Occipital lobe (tissue), 2 donors: ENCODE results near the gene RANBP3L. TPM values are rescaled to one million over a fixed set of nuclear protein-coding genes. Genes with fewer than 3 reads are reported as not detected.

Experiments used
- DNase-seq: peaks from one replicate; lab custom pipeline; 2025; lab: John Stamatoyannopoulos, UW
- total RNA-seq: library from RNA; depleted of rRNA; stranded (reverse); fragments of >200 nt; gene quantifications from one replicate; pipeline ENCODE4 v1.2.3, GENCODE V29; 2014

Gene RANBP3L
- total RNA-seq, 1 donor from 2014 or later: 14.7 TPM

GRCh38 chr5:36243653-36244052 is 58.0 kb downstream of the RANBP3L start:
- DNase-seq: no peak

DNA sequence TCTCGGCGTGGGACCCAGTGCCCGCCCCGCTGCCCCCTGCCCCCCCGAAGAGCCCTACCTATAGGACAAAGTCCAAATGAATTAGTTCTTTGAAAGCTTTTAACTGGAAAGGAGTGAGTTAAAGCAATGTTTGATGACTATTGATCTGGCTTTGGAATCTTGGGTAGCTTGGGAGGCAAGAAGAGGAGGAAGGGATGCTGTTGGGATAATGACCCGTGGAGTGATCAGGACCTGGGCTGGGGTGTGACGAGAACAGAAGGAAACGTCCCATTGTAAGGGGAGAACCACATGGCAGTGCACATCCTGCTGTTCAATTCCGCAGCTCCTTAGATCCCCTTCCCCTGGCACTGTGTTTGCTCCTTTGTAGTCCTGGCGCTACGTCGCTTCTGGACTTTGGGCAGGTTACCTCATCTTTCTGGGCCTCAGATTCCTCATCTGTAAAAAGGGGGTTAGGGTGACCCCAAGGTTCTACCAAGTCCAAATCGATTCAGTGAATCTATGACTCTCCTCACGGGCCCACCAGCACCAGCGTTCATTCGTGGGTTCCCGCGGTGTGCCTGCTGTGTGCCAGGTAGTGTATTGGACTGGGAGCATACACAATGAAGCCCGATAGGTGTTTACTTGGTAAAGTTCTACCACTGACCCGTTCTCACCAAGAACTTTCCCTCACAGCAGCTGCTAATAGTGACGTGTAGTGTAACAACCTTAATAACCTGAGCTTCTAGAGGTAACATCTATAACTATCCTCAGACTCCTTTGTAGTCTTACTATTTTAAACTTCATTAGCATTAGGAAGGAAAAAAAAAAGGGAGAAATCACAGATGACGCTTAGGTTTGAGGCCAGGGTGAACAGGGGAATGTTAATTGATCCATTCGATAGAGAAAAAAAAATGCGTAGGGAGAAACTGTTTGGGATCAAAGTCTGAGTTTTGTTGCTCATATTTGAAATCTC is 58.9 kb downstream of the RANBP3L start:
- no peak for DNase-seq

DNA sequence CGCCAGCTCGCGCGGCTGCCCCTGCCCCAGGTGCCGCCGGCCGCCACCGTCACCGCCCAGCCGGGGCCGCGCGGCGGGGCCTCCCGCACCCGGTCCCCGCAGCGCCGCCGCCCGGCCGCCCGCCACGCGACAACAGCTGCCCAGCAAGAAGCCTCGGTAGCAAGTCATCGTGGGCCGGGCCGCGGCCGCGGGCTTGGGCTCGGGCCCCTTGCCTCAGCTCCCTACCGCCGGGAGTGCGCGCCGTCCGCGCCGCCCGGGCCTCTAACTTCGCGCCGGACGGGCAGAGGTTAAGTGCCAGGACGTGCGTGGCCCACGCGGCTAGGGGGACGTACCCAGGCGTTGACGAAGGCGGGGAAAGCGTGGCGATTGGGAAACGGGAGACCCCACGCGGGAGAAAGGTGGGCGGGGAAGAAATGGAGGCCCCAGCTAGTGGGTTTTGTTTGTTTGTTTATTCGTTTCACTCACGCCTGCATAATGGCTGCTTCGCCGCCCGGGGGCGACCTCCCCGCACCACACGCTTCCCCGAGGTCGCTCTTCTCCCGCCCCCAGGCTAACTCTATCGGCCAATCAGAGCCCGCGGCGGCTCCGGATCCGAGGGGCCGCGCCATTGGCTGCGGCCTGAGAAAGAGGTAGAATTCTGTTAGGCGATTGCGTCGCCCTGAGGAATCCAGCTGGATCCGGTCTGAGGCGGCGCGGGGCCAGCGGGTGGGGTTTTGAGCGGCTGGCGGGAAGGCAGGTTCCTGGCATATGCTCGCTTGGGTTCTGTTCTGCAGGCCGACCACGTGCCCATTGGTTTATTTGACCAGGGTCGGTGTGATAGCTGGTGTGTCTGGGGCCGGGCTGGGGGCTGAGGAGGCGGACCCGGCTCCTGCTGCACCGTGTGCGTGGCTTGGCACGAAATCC is 59.8 kb downstream of the RANBP3L start, which contains the start of gene NADK2:
TSS of gene NADK2 (minus strand) at position 295 of the 903 bp plus-strand sequence. CDS start at position 168, 127 bp downstream.
- DNase-seq: peak; percentile 99

GRCh38 chr5:36240779-36241630 is 60.7 kb downstream of the RANBP3L start:
- peak; percentile 51 for DNase-seq

DNA sequence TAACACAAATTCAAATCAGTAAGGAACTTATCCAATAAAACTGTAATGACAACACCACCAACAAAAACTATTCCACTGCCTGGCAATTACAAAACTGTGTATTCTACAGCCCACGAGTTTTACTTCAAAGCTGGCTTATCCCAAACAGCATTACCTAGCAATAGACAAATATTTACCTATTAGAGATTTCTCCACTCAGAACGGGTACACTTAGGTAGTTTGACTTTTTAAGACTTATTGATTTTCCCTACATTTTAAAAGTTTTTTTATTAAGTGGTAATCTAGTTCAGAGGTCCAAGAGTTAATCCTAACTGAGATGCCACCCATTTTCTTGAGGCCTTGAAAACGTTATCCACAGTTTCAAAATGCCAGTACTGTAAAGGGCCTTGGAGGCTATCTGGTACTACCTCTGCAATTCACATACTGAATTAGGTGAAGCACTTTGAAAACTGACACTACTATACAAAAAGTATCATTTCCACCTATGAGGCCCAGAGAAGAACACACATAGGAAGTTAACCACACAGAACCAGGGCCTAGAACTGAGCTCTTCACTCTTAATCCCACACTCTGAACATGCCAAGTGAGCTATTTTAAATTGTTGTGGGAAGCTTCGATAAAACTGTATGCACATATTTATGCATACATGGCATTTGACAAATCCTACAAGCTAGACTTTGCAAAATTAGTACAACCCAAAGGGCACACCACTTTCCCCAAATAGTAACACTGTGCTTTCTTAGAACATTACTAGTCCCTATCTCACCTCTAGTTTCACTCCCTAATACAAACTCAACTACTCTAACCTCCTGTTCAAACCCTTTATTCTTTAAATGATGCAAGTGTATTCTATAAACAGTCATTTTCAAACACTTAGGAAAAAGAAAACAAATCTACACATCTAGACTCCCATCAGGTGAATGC is 62.1 kb downstream of the RANBP3L start:
- DNase-seq: no peak

- no peak for DNase-seq
Observed at GRCh38 chr5:36238502-36239295, 63.0 kb downstream of the RANBP3L start.

- DNase-seq: no peak
Observed at GRCh38 chr5:36237751-36238150, 64.0 kb downstream of the RANBP3L start.

DNA sequence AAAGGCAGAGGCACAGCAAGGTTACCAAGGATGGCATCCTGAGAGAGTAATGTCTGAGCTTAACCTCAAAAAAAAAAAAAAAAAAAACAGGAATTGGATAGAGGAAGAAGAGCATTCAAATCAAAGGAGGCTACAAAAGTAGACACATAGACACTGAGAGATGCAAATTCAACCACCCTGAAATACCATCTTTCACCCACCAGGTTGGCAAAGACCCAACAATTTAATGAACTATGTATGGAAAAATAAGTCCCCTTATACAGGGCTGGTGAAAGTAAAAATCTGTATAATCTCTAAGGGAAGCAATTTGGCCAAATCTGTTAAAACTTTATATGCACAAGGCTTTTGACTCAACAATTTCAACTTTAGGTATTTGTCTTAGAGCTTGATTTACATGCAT is 64.9 kb downstream of the RANBP3L start:
- DNase-seq: no peak

GRCh38 chr5:36232533-36232932 is 69.2 kb downstream of the RANBP3L start:
- DNase-seq: no peak

DNA sequence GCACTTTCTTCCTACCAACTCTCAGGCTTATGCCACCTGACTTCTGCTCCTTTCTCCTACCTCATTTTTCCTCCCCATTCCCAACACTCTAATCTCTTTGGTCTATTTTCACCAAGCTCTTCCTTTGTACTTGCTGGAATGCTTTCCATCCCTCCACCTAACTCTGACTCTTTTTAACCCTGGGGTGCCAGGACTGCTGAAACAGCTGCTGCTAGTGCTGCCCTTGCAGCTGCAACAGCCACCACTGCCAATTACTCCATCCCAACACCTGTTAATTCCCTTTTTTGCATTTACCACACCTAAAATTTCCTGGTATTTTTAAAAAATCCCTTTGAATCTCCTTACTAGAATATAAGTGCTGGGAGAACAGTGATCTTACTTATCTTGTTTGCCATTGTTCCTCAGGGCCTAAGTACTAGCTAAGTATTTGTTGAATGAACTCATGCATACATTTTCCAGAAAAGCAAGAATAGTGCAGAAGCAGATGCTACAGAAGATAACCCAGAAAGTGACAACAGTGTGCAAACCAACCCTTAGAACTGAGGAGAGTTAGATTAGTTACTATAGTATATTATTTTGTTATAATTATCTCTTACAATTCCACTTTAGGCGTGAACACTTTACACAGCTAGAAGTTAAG is 71.4 kb downstream of the RANBP3L start:
- DNase-seq: no peak

DNA sequence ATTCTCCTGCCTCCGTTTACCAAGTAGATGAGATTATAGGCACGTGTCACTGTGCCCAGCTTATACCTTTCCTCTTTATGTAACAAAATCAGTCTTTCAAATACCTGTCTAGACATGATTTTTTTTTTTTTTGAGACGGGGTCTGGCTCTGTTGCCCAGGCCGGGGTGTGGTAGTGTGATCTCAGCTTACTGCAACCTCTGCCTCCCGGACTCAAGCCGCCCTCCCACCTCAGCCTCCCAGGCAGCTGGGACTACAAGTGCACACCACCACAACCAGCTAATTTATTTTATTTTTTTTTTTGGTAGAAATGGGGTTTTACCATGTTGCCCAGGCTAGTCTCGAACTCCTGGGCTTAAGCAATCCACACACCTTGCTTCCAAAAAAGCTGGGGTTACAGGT is 73.2 kb downstream of the RANBP3L start:
- no peak for DNase-seq

- no peak for DNase-seq
Observed at GRCh38 chr5:36227046-36227445, 74.7 kb downstream of the RANBP3L start.

GRCh38 chr5:36222620-36223019 is 79.1 kb downstream of the RANBP3L start:
- no peak for DNase-seq

DNA sequence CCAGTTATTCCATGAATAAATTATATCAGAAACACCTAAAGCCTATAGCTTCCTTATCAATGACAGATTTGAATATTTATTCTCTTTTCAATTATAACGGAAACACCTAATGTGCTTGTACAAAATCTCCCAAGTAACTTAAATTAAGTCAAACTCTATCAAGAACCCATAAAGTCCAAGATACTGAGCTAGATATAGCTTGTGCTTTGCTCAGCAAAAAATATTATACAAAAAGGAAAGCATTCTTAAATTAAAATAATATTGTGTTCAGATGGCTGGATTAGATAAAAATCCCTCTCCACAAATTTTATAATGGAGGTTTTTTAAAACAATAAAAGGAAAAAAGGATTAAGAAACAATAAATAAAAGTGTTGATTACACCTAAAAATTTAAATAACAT is 83.7 kb downstream of the RANBP3L start:
- no peak for DNase-seq

DNA sequence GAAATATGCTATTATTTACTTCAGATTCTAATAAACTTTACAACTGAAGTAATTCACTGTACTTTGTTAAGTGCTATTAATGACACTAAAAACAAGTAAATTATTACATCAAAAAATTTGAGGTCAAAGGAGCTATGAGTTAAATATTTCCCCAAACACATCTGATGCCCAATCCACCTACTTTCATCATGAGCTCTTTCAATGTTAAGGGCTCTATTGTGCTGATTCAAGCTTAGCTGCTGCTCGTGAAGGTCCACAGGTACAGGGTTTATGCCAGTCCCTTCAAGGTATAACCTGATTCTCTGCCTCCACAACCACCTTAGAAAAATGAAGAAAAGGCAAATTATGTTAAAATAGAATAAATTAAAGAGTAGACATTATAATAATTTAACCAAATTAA is 84.1 kb downstream of the RANBP3L start:
- DNase-seq: no peak

DNA sequence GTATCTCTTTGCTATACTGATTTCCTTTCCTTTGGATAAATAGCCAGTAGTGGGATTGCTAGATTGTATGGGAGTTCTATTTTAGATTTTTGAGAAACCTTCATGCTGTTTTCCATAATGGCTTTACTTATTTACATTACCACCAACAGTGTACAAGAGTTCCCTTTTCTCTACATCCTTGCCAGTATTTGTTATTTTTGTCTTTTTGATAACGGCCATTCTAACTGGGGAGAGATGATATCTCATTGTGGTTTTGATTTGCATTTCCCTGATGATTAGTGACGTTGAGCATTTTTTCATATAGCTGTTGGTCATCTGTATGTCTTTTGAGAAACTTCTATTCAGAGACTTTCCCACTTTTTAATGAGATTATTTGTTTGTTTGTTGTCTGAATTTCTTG is 85.8 kb downstream of the RANBP3L start:
- DNase-seq: no peak

- no peak for DNase-seq
Observed at GRCh38 chr5:36214436-36214835, 87.3 kb downstream of the RANBP3L start.

DNA sequence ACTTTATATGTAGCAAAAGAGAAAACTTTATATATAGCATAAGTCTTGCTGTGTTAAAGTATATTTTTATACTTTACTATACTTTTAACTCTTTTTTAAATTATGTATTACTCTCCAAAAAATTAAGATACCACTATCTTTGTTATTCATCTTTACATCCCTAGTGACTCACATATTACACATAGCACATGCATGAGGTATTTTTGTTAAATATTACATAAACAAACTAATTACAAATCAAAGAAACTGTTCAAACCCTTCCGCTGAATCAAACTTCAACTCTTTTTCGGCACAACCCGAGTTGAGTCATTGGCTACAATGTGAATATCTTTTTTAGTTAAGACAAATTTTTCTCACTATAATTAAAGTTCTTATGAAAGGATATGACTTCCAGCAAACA is 92.0 kb downstream of the RANBP3L start:
- DNase-seq: no peak

DNA sequence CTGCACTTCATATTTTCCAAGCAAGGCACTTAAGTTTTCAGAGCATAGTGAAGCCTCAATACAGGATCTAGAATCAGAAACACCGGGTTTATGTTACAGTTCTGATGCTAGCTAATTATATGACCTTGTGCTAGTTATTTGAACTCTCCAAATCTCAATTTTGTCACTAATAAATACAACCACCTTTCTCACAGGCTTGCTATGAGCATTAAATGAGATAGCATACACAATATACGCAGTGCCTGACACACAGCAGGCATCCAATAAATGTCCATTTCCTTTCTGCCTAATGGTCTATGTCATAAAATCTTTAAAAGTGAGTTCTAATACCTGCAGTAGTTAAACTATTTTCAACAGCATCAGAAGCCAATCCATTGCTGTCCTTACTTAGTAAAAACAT is 92.9 kb downstream of the RANBP3L start:
- no peak for DNase-seq
